AG04450 (cell line): ENCODE data around the gene CLN3. TPM values are rescaled to one million over a fixed set of nuclear protein-coding genes. Genes with fewer than 3 reads are reported as not detected.

Experiments
- polyA plus RNA-seq: library from polyadenylated mRNA; depleted of rRNA; stranded (reverse); fragments of >200 nt; gene quantifications from 2 replicates; pipeline ENCODE4 v1.2.3, GENCODE V29; 2011; rRNA removed

Gene CLN3
- polyA plus RNA-seq, 1 experiment, result 18.7 TPM

Other genes starting within 250 kb of the CLN3 start
- gene SBK1, start 199.5 kb downstream of the CLN3 start, polyA plus RNA-seq, result 0.01 and 0.02 TPM in 2 replicates
- gene NPIPB6, start 128.6 kb downstream of the CLN3 start, polyA plus RNA-seq, result 0.47 and 0.67 TPM in 2 replicates
- gene EIF3CL, start 88.2 kb downstream of the CLN3 start, polyA plus RNA-seq, result 44.2 and 67.9 TPM in 2 replicates
- gene NPIPB7, start 19.7 kb downstream of the CLN3 start, polyA plus RNA-seq, result not detected in 2 replicates
- not detected in 2 replicates for gene APOBR, start 2.6 kb upstream of the CLN3 start, polyA plus RNA-seq
- gene IL27, start 14.8 kb upstream of the CLN3 start, polyA plus RNA-seq, result not detected in 2 replicates
- 90.8 and 108 TPM in 2 replicates for gene NUPR1, start 46.9 kb upstream of the CLN3 start, polyA plus RNA-seq
- gene SGF29, start 61.8 kb upstream of the CLN3 start, polyA plus RNA-seq, result 1.7 and 3.1 TPM in 2 replicates
- 0.11 and 0.12 TPM in 2 replicates for gene SULT1A2, start 105.0 kb upstream of the CLN3 start, polyA plus RNA-seq
- 1.6 and 2.1 TPM in 2 replicates for gene SULT1A1, start 118.0 kb upstream of the CLN3 start, polyA plus RNA-seq
- 0.69 and 0.81 TPM in 2 replicates for gene NPIPB8, start 146.0 kb upstream of the CLN3 start, polyA plus RNA-seq
- 223 and 265 TPM in 2 replicates for gene EIF3C, start 219.4 kb upstream of the CLN3 start, polyA plus RNA-seq